ENCODE data around the gene ACTL6A. TPM values are rescaled to one million over a fixed set of nuclear protein-coding genes. Genes with fewer than 3 reads are reported as not detected.

Gene ACTL6A
- total and polyA plus RNA-seq, 2 experiments from 2014 or later = 58.3 to 68.1 TPM

GRCh38 chr3:179531576-179531975 is 31.1 kb upstream of the ACTL6A start:
- H3K4me1 ChIP-seq (ENCODE audit: low read depth) = peaks cover 9% of the 10 kb centered on the region
- H3K9me3 ChIP-seq (ENCODE audit: low read depth) = no peaks in the 10 kb centered on the region
- H3K4me3 ChIP-seq = no peak overlapping the region
- no peak for TF ChIP-seq CTCF (IDR thresholded peaks at IDR 0.05; ENCODE audit: low read depth, low read length)
- H3K36me3 ChIP-seq = no peaks in the 10 kb centered on the region
- no peak for DNase-seq (ENCODE audit: low read depth in 1 of 2, low spot score in 1 of 2)
- no peak overlapping the region for H3K27ac ChIP-seq
- H3K27me3 ChIP-seq = no peaks in the 10 kb centered on the region

GRCh38 chr3:179533274-179533673 is 29.5 kb upstream of the ACTL6A start:
- Histone ChIP-seq H3K9me3 (ENCODE audit: low read depth) (no peaks in the 10 kb centered on the region), H3K27ac (no peak overlapping the region), H3K27me3 (no peaks in the 10 kb centered on the region), H3K36me3 (no peaks in the 10 kb centered on the region), H3K4me1 (ENCODE audit: low read depth) (no peaks in the 10 kb centered on the region), H3K4me3 (no peak overlapping the region)
- DNase-seq (ENCODE audit: low read depth in 1 of 2, low spot score in 1 of 2) = no peak
- no peak for TF ChIP-seq CTCF (IDR thresholded peaks at IDR 0.05; ENCODE audit: low read depth, low read length)

GRCh38 chr3:179536256-179536655 is 26.5 kb upstream of the ACTL6A start:
- no peaks in the 10 kb centered on the region for H3K4me1 ChIP-seq (ENCODE audit: low read depth)
- no peaks in the 10 kb centered on the region for H3K36me3 ChIP-seq
- TF ChIP-seq CTCF (IDR thresholded peaks at IDR 0.05; ENCODE audit: low read depth, low read length) = no peak
- DNase-seq (ENCODE audit: low read depth in 1 of 2, low spot score in 1 of 2) = no peak
- H3K27me3 ChIP-seq = no peaks in the 10 kb centered on the region
- H3K27ac ChIP-seq = no peak overlapping the region
- H3K4me3 ChIP-seq = no peak overlapping the region
- no peaks in the 10 kb centered on the region for H3K9me3 ChIP-seq (ENCODE audit: low read depth)

- Histone ChIP-seq H3K27ac (no peak overlapping the region), H3K4me1 (ENCODE audit: low read depth) (no peaks in the 10 kb centered on the region), H3K9me3 (ENCODE audit: low read depth) (no peaks in the 10 kb centered on the region), H3K4me3 (no peak overlapping the region), H3K36me3 (no peaks in the 10 kb centered on the region), H3K27me3 (no peaks in the 10 kb centered on the region)
- DNase-seq (ENCODE audit: low read depth in 1 of 2, low spot score in 1 of 2) = no peak
- TF ChIP-seq CTCF (IDR thresholded peaks at IDR 0.05; ENCODE audit: low read depth, low read length) = no peak
Measured at GRCh38 chr3:179541094-179541493, 21.6 kb upstream of the ACTL6A start.

GRCh38 chr3:179541596-179541995 is 21.1 kb upstream of the ACTL6A start:
- TF ChIP-seq CTCF (IDR thresholded peaks at IDR 0.05; ENCODE audit: low read depth, low read length) = no peak
- DNase-seq (ENCODE audit: low read depth in 1 of 2, low spot score in 1 of 2) = no peak
- no peaks in the 10 kb centered on the region for H3K4me1 ChIP-seq (ENCODE audit: low read depth)

GRCh38 chr3:179542375-179542774 is 20.4 kb upstream of the ACTL6A start:
- TF ChIP-seq CTCF (IDR thresholded peaks at IDR 0.05; ENCODE audit: low read depth, low read length) = no peak
- Histone ChIP-seq H3K4me3 (no peak overlapping the region), H3K9me3 (ENCODE audit: low read depth) (no peaks in the 10 kb centered on the region), H3K36me3 (no peaks in the 10 kb centered on the region), H3K27ac (no peak overlapping the region), H3K27me3 (no peaks in the 10 kb centered on the region), H3K4me1 (ENCODE audit: low read depth) (no peaks in the 10 kb centered on the region)
- no peak for DNase-seq (ENCODE audit: low read depth in 1 of 2, low spot score in 1 of 2)

More at GRCh38 chr3:179541596-179541995, 21.1 kb upstream of the ACTL6A start:
- H3K27ac ChIP-seq = no peak overlapping the region
- no peaks in the 10 kb centered on the region for H3K27me3 ChIP-seq
- H3K36me3 ChIP-seq = no peaks in the 10 kb centered on the region
- no peaks in the 10 kb centered on the region for H3K9me3 ChIP-seq (ENCODE audit: low read depth)
- no peak overlapping the region for H3K4me3 ChIP-seq

Measured in cardiac muscle cell (in vitro differentiated cells and primary cell).